Measurements from ENCODE around the gene CALB2.

DNA sequence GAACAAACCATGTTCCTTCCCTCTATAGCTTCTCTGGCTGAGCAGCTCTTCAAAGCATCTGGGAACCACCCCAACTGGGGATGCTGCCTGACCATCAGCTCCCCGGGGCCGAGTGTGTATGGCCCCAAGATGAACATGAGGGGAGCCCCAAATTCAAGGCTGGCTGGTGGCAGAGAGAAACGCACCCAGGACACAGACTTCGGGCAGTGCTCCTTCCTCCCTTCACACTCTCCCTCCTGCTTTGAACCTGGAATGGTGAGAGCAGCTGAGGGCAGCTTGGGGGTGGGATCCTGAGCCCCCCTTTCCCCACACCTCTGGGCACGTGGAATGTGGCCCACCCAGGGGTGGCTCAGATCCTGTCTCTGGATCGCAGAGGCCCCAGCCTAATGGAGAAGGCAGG, 66.1 kb downstream of the CALB2 start:
- TF ChIP-seq CTCF (conservative IDR thresholded peaks at IDR 0.05; ENCODE audit: low read length) (no peak), EZH2phosphoT487 (IDR thresholded peaks at IDR 0.05; ENCODE audit: borderline replicate concordance, low read depth, low read length) (no peak)
